ENCODE data around the gene FDXACB1. TPM values are rescaled to one million over a fixed set of nuclear protein-coding genes. Genes with fewer than 3 reads are reported as not detected.

Gene FDXACB1
- total and polyA plus RNA-seq, 2 donors (not counting 3 experiments of a cell fraction or from before 2014, with no cell fraction given) = 1.1 to 1.4 TPM

DNA sequence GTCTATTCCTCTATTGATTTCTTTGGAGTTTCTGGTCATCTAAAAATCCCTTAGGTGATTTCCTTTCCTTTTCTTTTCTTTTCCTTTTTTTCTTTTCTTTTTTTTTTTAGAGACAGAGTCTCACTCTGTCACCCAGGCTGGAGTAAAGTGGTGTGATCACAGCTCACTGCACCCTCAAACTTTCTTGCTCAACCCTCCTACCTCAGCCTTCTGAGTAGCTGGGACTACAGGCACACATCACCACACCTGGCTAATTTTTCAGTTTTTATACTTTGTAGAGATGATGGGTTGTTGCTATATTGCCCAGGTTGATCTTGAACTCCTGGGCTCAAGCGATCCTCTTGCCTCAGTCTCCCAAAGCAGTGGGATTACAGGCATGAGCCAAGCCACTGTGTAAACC lies 37.8 kb upstream of the FDXACB1 start:
- Histone ChIP-seq H3K27ac (ENCODE audit: insufficient read depth, low read depth, low read length) (no peak overlapping the region), H3K9me3 (replicated peaks; ENCODE audit: control insufficient read depth, insufficient read depth, low read length) (no peaks in the 10 kb centered on the region), H2AFZ (ENCODE audit: low read depth, low read length) (no peak overlapping the region), H3K9ac (replicated peaks; ENCODE audit: extremely low read depth, insufficient read depth, low read length) (no peak overlapping the region), H3K27me3 (ENCODE audit: control insufficient read depth in 2 of 2, insufficient read depth in 2 of 2, low read length in 2 of 2) (no peaks in the 10 kb centered on the region), H3K36me3 (ENCODE audit: control insufficient read depth in 2 of 2, extremely low read depth in 1 of 2, insufficient read depth in 2 of 2, low read length in 2 of 2) (no peaks in the 10 kb centered on the region), H3K9me1 (replicated peaks; ENCODE audit: control insufficient read depth, extremely low read depth, insufficient read depth, low read length) (no peaks in the 10 kb centered on the region), H3K79me2 (ENCODE audit: control insufficient read depth, insufficient read depth, low read length) (no peaks in the 10 kb centered on the region), H3K4me1 (ENCODE audit: control insufficient read depth, extremely low read depth, insufficient read depth, low read length) (peaks cover 6% of the 10 kb centered on the region), H4K20me1 (replicated peaks; ENCODE audit: control insufficient read depth, extremely low read depth, insufficient read depth, low read length) (no peaks in the 10 kb centered on the region), H3K4me3 (replicated peaks in 1 of 3; ENCODE audit: insufficient read depth in 1 of 3, low read depth in 1 of 3, low read length in 3 of 3) (no peak overlapping the region), H3K4me2 (ENCODE audit: insufficient read depth, low read length) (no peak overlapping the region)
- CTCF ChIA-PET = no interaction called here
- no peak for FAIRE-seq
- dilution Hi-C loops (cut with MboI; ENCODE audit: extremely low pct_ligation_motif_present, low sequenced_read_pairs) = no loop called here
- BruUV-seq (replicated peaks) = no TSS peak
- intact Hi-C loops (cut with micrococcal nuclease) = no loop called here
- no peak for TF ChIP-seq JUN (IDR thresholded peaks at IDR 0.05; ENCODE audit: borderline replicate concordance, insufficient read depth, insufficient read length, low read depth)
- no peak for TF ChIP-seq EZH2 (IDR thresholded peaks at IDR 0.05; ENCODE audit: borderline replicate concordance, low read depth, low read length, severe bottlenecking)
- TF ChIP-seq, protein P1, sequence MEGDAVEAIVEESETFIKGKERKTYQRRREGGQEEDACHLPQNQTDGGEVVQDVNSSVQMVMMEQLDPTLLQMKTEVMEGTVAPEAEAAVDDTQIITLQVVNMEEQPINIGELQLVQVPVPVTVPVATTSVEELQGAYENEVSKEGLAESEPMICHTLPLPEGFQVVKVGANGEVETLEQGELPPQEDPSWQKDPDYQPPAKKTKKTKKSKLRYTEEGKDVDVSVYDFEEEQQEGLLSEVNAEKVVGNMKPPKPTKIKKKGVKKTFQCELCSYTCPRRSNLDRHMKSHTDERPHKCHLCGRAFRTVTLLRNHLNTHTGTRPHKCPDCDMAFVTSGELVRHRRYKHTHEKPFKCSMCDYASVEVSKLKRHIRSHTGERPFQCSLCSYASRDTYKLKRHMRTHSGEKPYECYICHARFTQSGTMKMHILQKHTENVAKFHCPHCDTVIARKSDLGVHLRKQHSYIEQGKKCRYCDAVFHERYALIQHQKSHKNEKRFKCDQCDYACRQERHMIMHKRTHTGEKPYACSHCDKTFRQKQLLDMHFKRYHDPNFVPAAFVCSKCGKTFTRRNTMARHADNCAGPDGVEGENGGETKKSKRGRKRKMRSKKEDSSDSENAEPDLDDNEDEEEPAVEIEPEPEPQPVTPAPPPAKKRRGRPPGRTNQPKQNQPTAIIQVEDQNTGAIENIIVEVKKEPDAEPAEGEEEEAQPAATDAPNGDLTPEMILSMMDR (IDR thresholded peaks at IDR 0.05; ENCODE audit: extremely low read depth in 1 of 2, insufficient read depth in 1 of 2, low read depth in 1 of 2, low read length in 2 of 2) = no peak
- TF ChIP-seq MYC (IDR thresholded peaks at IDR 0.05; ENCODE audit: low read depth, low read length) = no peak
- TF ChIP-seq GATA2 (IDR thresholded peaks at IDR 0.05; ENCODE audit: insufficient read depth, insufficient read length, low read depth, low read length) = no peak
- TF ChIP-seq, protein P2, sequence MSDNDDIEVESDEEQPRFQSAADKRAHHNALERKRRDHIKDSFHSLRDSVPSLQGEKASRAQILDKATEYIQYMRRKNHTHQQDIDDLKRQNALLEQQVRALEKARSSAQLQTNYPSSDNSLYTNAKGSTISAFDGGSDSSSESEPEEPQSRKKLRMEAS (IDR thresholded peaks at IDR 0.05; ENCODE audit: insufficient read depth, insufficient read length) = no peak
- no peak for DNase-seq (ENCODE audit: low read depth, low spot score)
- POLR2A ChIA-PET = no interaction called here

All from endothelial cell of umbilical vein (primary cell).